Activated CD4-positive, alpha-beta T cell treated with anti-CD3 and anti-CD28 coated beads for 1 hour (primary cell): ENCODE results near the gene MYL7.

Source experiments
- DNase-seq: peaks from one replicate; pipeline ENCODE4 v3.0.0-alpha.2; 2020

The MYL7 gene

DNA sequence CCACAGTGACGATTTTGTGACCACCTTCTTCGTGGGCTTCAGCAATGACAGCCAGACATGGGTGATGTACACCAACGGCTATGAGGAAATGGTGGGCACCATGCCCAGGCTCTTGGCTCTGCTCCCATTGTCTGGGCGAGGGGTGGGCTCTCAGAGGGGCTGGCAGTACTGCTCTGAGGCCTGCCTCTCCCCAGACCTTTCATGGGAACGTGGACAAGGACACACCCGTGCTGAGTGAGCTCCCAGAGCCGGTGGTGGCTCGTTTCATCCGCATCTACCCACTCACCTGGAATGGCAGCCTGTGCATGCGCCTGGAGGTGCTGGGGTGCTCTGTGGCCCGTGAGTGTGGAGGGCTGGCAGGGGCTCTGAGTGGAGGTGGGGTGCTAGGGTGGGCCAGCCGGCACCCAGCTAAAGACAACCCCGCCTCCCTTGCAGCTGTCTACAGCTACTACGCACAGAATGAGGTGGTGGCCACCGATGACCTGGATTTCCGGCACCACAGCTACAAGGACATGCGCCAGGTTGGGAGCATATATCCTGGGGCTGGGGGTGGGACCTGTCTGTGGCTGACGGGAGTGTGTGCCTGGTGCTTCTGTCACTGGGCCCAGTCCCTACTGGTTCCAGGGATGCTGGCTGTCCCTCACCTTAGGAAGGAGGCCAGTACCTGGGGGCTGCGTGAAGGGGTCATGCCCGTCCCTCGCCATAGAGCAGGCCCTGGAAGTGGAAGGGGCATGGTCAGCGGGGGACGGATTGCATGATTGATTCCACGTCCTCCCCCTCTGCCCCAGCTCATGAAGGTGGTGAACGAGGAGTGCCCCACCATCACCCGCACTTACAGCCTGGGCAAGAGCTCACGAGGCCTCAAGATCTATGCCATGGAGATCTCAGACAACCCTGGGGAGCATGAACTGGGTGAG, 30.2 kb downstream of the MYL7 start:
- DNase-seq: no peak

- no peak for DNase-seq
Observed at GRCh38 chr7:44109991-44110390, 31.1 kb downstream of the MYL7 start.

DNA sequence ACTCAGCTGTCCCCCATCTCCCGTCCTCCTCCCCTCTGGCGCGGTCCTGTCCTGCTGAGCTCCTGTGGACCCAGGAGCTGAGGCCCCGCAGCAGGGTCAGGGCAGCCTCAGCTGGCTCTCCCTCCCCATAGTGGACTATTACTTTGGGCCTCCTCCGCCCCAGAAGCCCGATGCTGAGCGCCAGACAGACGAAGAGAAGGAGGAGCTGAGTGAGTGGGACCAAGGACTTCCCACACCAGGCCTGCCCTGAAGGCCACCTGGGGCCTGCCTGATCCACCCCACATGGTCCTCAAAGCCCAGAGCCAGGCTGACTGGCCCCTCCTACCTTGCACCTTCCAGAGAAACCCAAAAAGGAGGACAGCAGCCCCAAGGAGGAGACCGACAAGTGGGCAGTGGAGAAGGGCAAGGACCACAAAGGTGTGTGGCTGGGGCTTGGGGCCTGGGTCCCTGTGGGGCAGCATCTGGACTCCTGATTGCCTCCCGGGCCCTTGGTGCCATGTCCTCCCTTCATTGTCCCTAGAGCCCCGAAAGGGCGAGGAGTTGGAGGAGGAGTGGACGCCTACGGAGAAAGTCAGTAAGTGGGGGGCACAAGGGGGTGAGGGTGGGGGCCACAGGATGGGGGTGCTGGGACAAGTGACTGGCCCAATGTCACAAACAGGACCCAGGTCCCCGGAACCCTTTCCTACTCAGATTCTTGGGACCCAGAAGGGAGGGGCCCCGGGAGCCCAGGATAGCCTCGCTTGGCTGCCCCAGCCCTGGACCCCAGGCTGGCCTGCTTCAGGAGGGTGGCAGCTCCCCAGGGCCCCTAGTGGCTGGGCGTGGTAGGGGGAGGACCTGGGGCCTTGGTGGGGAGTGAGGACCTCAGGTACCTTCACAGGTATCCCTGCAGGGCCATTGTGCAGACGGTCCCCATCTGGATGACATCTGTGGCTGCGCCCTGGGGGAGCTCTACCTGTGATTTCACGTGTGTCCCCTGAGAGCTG, 32.1 kb downstream of the MYL7 start:
- no peak for DNase-seq

- no peak for DNase-seq
Observed at GRCh38 chr7:44107961-44108767, 33.0 kb downstream of the MYL7 start.

DNA sequence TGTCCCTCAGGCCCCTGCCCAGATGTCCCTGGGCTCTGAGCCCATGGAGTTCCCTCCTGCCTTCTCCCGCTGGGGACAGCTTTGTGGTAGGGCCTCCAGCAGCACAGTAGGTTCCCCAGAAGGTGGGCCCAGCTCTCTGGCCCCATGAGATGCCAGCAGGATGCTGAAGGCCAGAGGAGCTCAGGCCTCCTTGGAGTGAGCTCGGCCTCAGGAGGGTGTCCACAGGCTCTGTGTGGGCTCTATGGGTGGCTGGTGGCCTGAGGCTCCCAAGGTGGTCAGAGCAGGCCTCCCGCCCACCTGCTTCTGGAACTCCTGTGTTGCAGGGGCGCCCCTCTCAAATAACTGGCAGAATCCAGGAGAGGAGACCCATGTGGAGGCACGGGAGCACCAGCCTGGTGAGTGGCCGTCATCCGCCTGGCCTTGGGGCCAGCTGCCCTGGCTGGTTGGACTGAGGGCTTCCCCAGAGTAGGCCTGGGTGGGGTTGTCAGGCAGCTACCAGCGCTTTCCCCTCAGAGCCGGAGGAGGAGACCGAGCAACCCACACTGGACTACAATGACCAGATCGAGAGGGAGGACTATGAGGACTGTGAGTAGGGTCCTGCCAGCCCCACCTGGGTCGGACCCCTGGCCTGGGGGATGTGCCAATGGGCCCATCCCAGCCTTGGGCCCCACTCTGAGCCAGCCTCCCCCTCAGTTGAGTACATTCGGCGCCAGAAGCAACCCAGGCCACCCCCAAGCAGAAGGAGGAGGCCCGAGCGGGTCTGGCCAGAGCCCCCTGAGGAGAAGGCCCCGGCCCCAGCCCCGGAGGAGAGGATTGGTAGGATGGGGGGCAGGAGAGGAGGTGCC, 33.8 kb downstream of the MYL7 start:
- DNase-seq: no peak

DNA sequence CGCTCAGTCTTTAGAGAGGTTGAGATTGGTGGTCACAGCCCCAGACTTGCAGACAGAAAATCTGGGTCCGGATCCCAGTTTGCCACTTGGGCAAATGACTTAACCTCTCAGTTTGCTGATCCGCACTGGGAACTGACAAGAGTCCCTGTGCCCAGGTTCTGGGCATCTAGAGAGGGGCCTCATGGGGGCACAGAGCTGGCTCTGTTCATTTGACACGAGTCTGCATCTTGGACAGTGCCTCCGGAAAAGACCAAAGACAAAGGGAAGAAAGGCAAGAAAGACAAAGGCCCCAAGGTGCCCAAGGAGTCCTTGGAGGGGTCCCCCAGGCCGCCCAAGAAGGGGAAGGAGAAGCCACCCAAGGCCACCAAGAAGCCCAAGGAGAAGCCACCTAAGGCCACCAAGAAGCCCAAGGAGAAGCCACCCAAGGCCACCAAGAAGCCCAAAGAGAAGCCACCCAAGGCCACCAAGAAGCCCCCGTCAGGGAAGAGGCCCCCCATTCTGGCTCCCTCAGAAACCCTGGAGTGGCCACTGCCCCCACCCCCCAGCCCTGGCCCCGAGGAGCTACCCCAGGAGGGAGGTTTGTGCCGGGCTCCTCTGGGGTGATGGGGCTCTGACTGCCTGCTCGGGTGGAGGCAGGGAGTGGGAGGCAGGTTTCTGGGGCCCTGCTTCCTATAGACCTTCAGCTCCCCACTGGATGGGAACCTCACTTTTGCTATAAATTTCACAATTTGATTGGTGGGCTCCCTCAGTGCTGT, 34.6 kb downstream of the MYL7 start:
- no peak for DNase-seq

- no peak for DNase-seq
Observed at GRCh38 chr7:44105832-44106231, 35.3 kb downstream of the MYL7 start.

GRCh38 chr7:44104860-44105771, 36.0 kb downstream of the MYL7 start:
- no peak for DNase-seq

GRCh38 chr7:44103923-44104859, 36.9 kb downstream of the MYL7 start, which contains the start of gene AEBP1:
Gene AEBP1 (plus strand): TSS chr7:44104345. CDS start chr7:44104666, 321 bp downstream.
- DNase-seq: no peak

GRCh38 chr7:44103566-44103922, 37.6 kb downstream of the MYL7 start:
- no peak for DNase-seq

- DNase-seq: no peak
Observed at GRCh38 chr7:44102846-44103565, 38.1 kb downstream of the MYL7 start.

- DNase-seq: no peak
Observed at GRCh38 chr7:44101966-44102845, 38.9 kb downstream of the MYL7 start.

DNA sequence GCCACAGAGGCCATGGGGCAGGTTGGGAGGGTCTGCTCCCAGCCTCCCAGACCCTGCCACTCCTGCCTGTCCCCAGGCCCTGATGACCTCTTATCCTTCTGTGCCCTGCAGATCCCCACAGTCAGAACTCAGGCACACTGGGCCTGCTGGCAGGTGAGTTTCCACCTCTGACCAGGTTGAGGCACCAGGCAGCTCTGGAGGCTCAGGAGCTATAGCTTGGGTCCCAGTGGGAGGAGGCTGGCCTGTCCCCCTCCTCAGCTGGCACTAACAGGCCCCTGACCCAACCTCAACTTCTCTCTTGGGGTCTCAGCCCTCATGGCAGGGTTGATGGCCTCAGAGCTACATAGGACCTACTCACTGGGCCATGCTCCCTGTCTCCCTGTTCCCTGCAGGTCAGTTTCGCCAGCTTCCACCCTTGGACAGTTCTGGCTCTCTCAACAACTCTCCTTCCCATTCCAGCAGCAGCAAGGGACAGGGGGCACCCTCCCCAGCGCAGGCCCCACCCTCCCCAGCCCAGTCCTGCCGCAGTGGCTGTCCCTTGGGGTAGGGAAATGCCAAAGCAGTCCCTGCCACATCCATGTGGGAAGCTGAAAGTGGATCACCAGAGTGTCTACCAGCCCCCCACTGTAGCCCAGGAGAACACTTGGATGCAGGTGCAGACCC, 39.7 kb downstream of the MYL7 start:
- DNase-seq: no peak

DNA sequence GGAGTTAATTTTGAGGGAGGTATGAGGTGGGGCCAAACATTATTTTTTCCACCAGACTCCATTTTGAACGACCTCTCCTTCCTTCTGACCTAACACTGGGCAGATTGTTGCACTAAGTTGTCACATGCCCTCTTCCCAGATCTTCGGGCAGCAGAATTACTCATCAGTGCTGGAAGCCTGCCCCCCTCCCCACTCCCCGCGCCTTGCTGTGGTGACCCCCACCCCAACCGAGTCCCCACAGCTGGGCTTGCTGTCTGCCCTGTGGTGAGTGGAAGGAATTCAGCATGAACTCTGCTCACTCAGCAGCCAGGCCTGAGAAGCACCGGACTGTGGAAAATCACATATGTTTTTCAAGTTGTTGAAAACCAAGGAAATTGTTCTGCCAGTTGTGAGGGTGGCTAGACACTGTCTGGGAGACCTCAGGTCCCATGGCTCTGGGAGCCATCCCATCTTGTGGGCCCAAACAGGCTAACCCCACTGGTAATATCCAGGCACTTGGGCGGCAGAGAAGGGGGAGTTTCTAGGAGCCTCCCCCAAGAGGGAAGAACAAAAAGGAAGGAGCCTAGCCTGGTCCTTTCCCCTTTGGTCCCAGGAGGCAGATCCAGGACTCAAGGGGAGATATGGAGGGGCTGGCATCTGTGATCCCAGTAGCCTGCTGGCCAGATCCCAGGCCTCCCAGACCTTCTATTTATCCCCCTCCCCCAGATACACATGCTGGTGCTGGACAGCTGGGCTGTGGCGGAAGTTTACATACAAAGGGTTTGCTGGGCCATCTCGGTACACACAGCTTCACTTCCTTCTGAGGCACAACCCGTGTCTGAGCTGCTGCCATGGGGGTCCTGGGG, 40.5 kb downstream of the MYL7 start:
- DNase-seq: no peak

DNA sequence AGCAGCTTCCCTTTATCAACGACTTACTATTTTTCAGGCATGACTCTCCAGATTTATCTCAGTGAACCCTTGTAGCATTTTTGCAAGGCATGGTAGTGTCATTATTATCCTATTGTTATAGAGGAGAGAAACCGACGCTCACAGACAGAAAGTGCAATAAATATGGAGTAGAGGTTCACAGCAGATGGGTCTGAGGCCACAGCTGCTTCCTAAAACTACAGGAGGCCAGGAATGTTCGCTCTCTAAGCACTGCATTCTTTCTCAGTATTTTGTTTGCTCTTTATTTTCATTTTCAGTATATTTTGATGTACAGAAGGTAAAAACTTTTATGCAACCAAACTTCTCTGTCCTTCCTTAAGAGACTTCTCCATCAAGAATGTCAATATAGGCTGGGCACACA, 41.5 kb downstream of the MYL7 start:
- DNase-seq: no peak
